HG02610 (cell line): ENCODE results near the gene SMARCA1.

Experiments
- ATAC-seq: cut with Tn5 transposase; IDR thresholded peaks from one replicate; pipeline ENCODE4 v1.9.1; 2021; ENCODE audit warnings: mild to moderate bottlenecking, moderate library complexity; ENCODE audit not compliant: unreplicated experiment

The SMARCA1 gene

GRCh38 chrX:129461801-129462456 lies 61.4 kb downstream of the SMARCA1 start:
- ATAC-seq = no peak

GRCh38 chrX:129452523-129452922 lies 70.8 kb downstream of the SMARCA1 start:
- no peak for ATAC-seq

GRCh38 chrX:129450123-129450522 lies 73.2 kb downstream of the SMARCA1 start:
- no peak for ATAC-seq

DNA sequence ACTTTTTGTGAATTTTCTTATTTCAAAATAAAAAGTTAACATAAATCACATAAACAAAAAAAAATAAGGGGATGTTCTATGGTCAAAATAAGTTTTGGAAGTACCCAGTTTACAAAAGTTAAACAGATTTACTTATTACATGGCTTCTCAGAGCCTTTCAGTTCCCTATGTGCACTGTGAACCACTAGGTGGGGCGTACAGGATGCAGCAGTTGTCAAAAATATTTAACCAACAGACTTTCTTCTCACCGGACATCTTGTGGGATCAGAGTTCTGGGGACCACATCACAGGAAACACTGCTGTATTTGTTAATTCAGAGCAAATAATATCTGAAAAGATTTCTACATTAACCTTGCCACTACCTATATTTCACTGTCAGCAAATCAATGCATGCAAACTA lies 74.1 kb downstream of the SMARCA1 start:
- no peak for ATAC-seq

DNA sequence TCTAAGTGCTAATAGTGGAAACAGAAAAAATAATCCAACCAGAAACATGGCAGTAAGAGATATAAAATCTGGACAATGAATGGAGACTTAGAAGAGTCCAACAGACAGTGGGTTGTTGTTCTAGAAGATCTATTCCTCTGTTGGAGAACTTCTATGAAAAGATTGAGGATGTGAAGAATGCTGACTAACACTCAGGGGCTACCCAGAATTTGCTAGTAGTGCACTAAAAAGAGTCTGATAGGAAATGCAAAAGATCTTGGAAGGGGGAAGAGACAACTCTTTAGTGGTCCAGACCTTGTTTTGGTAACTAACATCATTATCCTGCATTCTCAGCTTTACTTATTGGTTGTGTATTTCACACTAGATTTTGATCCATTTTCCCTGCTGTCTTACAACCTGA lies 77.9 kb downstream of the SMARCA1 start:
- ATAC-seq = no peak

DNA sequence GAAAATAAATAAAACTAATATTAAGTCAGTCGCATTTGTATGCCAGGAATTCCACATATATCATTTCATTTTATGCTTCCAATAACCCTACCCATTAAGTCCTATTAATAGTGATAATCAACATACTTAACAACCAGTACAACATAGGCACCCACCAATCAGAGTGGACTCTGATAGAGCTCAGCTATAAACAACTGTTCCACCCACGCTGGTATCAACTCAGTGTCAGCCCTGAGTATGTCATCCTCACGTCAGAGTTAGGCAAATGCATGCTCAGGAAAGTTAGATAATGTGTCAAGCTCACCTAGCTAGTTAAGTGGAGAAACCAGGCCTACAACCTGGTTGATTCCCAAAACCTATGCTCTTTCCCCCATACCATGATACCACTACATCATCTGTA lies 89.3 kb downstream of the SMARCA1 start:
- ATAC-seq = no peak

- ATAC-seq = no peak
Observed at GRCh38 chrX:129433461-129433860, 89.8 kb downstream of the SMARCA1 start.

GRCh38 chrX:129427267-129427666 lies 96.0 kb downstream of the SMARCA1 start:
- no peak for ATAC-seq

- no peak for ATAC-seq
Observed at GRCh38 chrX:129423191-129423590, 100.1 kb downstream of the SMARCA1 start.

DNA sequence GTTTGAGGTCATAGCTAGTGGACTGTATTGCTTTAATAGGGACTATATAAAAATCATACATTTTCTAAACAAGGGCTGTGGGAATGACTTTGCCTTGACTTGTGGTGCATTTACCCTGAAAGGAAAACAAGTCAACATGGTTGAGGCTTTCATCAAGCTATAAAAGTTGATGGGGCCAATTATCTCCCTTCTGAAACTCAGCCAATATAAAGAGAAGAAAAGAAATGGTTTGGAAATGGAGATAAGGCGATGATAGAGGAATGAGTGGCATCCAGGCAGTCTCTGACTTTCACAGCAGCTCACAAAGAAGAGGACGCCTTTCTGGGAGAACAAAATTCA lies 118.7 kb downstream of the SMARCA1 start:
- no peak for ATAC-seq

- ATAC-seq = no peak
Observed at GRCh38 chrX:129403974-129404669, 119.2 kb downstream of the SMARCA1 start.
